MM.1S (cell line): ENCODE measurements around the gene CLNK.

Source experiments
- DNase-seq: peaks from one replicate; pipeline ENCODE4 v3.0.0-alpha.2; 2015
- H2AFZ ChIP-seq: fragments of 300-600 bp; sonication (generic); 2 replicates; pipeline ENCODE4 v1.6.0; 2016; ENCODE audit warnings: antibody characterized with exemption, low read length
- H3F3A ChIP-seq: fragments of 300-600 bp; sonication (generic); 2 replicates; pipeline ENCODE4 v1.6.1; 2016; ENCODE audit warnings: mild to moderate bottlenecking, antibody characterized with exemption, low read length, moderate library complexity, mixed read lengths; ENCODE audit not compliant: insufficient read depth
- H3K27ac ChIP-seq: fragments of 300-600 bp; sonication (generic); 2 replicates; pipeline ENCODE4 v1.5.1; 2016; ENCODE audit warnings: mild to moderate bottlenecking, low read length
- H3K27me3 ChIP-seq: fragments of 300-600 bp; sonication (generic); replicated peaks from 2 replicates; pipeline ENCODE4 v1.6.0; 2016; ENCODE audit warnings: low read length; ENCODE audit not compliant: insufficient read depth
- H3K36me3 ChIP-seq: fragments of 300-600 bp; sonication (generic); replicated peaks from 2 replicates; pipeline ENCODE4 v1.6.1; 2016; ENCODE audit warnings: mild to moderate bottlenecking, low read length, mixed read lengths; ENCODE audit not compliant: insufficient read depth
- H3K4me1 ChIP-seq: fragments of 300-600 bp; sonication (generic); 2 replicates; pipeline ENCODE4 v1.6.1; 2016; ENCODE audit warnings: low read length, mixed read lengths
- H3K4me2 ChIP-seq: fragments of 300-600 bp; sonication (generic); 2 replicates; pipeline ENCODE4 v1.6.0; 2016; ENCODE audit warnings: low read depth, low read length
- H3K4me3 ChIP-seq: fragments of 300-600 bp; sonication (generic); 2 replicates; pipeline ENCODE4 v1.5.1; 2016; ENCODE audit warnings: low read length, mixed read lengths
- H3K79me2 ChIP-seq: fragments of 300-600 bp; sonication (generic); 2 replicates; pipeline ENCODE4 v1.6.1; 2016; ENCODE audit warnings: mixed run types, low read length, mixed read lengths
- H3K9ac ChIP-seq: fragments of 300-600 bp; sonication (generic); 2 replicates; pipeline ENCODE4 v1.6.1; 2016; ENCODE audit warnings: low read length, mixed read lengths
- H3K9me2 ChIP-seq: fragments of 300-600 bp; sonication (generic); replicated peaks from 2 replicates; pipeline ENCODE4 v1.6.1; 2016; ENCODE audit warnings: mild to moderate bottlenecking, low read length, mixed read lengths; ENCODE audit not compliant: insufficient read depth
- H3K9me3 ChIP-seq: fragments of 300-600 bp; sonication (generic); replicated peaks from 2 replicates; pipeline ENCODE4 v1.6.1; 2016; ENCODE audit warnings: mild to moderate bottlenecking, low read length, mixed read lengths; ENCODE audit not compliant: insufficient read depth
- H4K20me1 ChIP-seq: fragments of 300-600 bp; sonication (generic); 2 replicates; pipeline ENCODE4 v1.6.1; 2016; ENCODE audit warnings: mild to moderate bottlenecking, low read length, moderate library complexity, mixed read lengths; ENCODE audit not compliant: insufficient read depth
- EZH2 ChIP-seq: fragments of 300-600 bp; sonication (generic); optimal IDR thresholded peaks from 2 replicates; pipeline ENCODE3; 2017; ENCODE audit warnings: low read depth, mild to moderate bottlenecking, antibody characterized with exemption, low read length, mixed read lengths
- EZH2phosphoT487 ChIP-seq: fragments of 300-600 bp; sonication (generic); IDR thresholded peaks from 2 replicates; pipeline ENCODE4 v1.6.1; 2018; ENCODE audit warnings: antibody characterized with exemption, low read length
- TF ChIP-seq, protein P1 (sequence below): fragments of 300-600 bp; sonication (generic); IDR thresholded peaks from 2 replicates; pipeline ENCODE4 v1.5.1; 2016; ENCODE audit warnings: antibody characterized with exemption, low read length, mixed read lengths

CLNK gene

DNA sequence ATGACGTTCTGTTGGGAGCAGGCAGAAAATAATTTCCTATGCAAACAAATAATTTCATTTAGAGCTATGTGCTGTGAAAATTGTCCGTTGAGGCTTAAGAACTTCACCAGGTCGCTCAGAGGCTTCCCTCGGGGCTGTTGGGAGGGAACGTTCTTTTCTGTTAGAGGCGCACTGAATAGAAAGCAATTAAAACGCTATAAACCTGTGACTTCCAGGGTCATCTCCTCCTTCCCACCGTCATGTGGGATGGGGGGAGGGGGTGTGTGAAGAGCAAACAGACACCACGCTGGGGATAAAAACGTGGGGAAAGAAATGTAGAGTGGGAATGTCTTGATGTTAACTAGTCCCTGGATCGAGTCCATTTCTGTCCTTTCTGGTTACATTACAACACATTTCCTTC is 192.1 kb downstream of the CLNK start:
- Histone ChIP-seq H4K20me1 (no peaks in the 10 kb centered on the region), H3K4me3 (no peak overlapping the region), H3K36me3 (no peaks in the 10 kb centered on the region), H2AFZ (no peak overlapping the region), H3K27ac (no peak overlapping the region), H3K4me1 (no peaks in the 10 kb centered on the region), H3K27me3 (no peaks in the 10 kb centered on the region), H3K9me3 (no peaks in the 10 kb centered on the region), H3F3A (no peaks in the 10 kb centered on the region), H3K9me2 (no peaks in the 10 kb centered on the region), H3K9ac (no peak overlapping the region), H3K4me2 (no peak overlapping the region), H3K79me2 (no peaks in the 10 kb centered on the region)
- TF ChIP-seq EZH2: no peak
- TF ChIP-seq EZH2phosphoT487: no peak
- TF ChIP-seq, protein P1, sequence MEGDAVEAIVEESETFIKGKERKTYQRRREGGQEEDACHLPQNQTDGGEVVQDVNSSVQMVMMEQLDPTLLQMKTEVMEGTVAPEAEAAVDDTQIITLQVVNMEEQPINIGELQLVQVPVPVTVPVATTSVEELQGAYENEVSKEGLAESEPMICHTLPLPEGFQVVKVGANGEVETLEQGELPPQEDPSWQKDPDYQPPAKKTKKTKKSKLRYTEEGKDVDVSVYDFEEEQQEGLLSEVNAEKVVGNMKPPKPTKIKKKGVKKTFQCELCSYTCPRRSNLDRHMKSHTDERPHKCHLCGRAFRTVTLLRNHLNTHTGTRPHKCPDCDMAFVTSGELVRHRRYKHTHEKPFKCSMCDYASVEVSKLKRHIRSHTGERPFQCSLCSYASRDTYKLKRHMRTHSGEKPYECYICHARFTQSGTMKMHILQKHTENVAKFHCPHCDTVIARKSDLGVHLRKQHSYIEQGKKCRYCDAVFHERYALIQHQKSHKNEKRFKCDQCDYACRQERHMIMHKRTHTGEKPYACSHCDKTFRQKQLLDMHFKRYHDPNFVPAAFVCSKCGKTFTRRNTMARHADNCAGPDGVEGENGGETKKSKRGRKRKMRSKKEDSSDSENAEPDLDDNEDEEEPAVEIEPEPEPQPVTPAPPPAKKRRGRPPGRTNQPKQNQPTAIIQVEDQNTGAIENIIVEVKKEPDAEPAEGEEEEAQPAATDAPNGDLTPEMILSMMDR: no peak
- no peak for DNase-seq

- H3K36me3 ChIP-seq: no peaks in the 10 kb centered on the region
Measured at GRCh38 chr4:10491401-10491800, 193.2 kb downstream of the CLNK start.

GRCh38 chr4:10490996-10491395 is 193.6 kb downstream of the CLNK start:
- TF ChIP-seq EZH2phosphoT487 (no peak), EZH2 (no peak)
- TF ChIP-seq, protein P1: no peak

More at GRCh38 chr4:10491401-10491800, 193.2 kb downstream of the CLNK start:
- Histone ChIP-seq H3K27me3 (no peaks in the 10 kb centered on the region), H3K4me2 (no peak overlapping the region), H4K20me1 (no peaks in the 10 kb centered on the region), H3F3A (no peaks in the 10 kb centered on the region), H3K4me1 (no peaks in the 10 kb centered on the region), H3K27ac (no peak overlapping the region), H3K79me2 (no peaks in the 10 kb centered on the region), H2AFZ (no peak overlapping the region), H3K4me3 (no peak overlapping the region), H3K9ac (no peak overlapping the region), H3K9me3 (no peaks in the 10 kb centered on the region), H3K9me2 (no peaks in the 10 kb centered on the region)
- DNase-seq: no peak
- TF ChIP-seq, protein P1: no peak

More at GRCh38 chr4:10490996-10491395, 193.6 kb downstream of the CLNK start:
- DNase-seq: no peak
- Histone ChIP-seq H3K4me1 (no peaks in the 10 kb centered on the region), H2AFZ (no peak overlapping the region), H3K9ac (no peak overlapping the region), H3K9me3 (no peaks in the 10 kb centered on the region), H3F3A (no peaks in the 10 kb centered on the region), H3K4me2 (no peak overlapping the region), H3K36me3 (no peaks in the 10 kb centered on the region), H3K27me3 (no peaks in the 10 kb centered on the region), H3K4me3 (no peak overlapping the region), H4K20me1 (no peaks in the 10 kb centered on the region), H3K9me2 (no peaks in the 10 kb centered on the region), H3K27ac (no peak overlapping the region), H3K79me2 (no peaks in the 10 kb centered on the region)
